Activated CD8-positive, alpha-beta memory T cell treated with anti-CD3 and anti-CD28 coated beads, Interleukin-2, amount 50 U/mL, for 24 hours (primary cell): ENCODE results near the gene PAOX.
"Not testable (repeated sequence)": the region's sequence is repeated elsewhere in the genome, so short reads cannot be mapped to it uniquely, and the experiment has no call there.

Source experiments
- DNase-seq: peaks from one replicate; pipeline ENCODE4 v3.0.0-alpha.2; 2020; ENCODE audit errors: extremely low read depth

PAOX gene

DNA sequence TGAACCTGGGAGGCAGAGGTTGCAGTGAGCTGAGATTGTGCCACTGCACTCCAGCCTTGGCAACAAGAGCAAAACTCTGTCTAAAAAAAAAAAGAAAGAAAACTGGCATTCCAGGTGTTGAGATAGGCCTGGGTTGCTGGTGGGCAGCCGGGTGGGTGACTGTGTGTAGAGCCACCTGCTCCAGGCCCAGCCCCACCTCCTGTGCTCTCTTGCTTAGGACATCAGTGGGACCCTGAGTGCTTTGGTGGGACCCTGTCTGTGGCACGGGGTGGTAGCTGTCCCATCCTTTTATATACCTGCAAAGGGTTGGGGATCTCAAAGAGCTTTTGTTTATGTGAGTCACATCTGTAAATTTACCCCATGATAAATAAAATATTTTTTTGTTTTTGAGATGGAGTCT, 6.2 kb downstream of the PAOX start:
- DNase-seq, result no peak

GRCh38 chr10:133386951-133387350, 7.9 kb downstream of the PAOX start:
- not testable (repeated sequence) for DNase-seq

DNA sequence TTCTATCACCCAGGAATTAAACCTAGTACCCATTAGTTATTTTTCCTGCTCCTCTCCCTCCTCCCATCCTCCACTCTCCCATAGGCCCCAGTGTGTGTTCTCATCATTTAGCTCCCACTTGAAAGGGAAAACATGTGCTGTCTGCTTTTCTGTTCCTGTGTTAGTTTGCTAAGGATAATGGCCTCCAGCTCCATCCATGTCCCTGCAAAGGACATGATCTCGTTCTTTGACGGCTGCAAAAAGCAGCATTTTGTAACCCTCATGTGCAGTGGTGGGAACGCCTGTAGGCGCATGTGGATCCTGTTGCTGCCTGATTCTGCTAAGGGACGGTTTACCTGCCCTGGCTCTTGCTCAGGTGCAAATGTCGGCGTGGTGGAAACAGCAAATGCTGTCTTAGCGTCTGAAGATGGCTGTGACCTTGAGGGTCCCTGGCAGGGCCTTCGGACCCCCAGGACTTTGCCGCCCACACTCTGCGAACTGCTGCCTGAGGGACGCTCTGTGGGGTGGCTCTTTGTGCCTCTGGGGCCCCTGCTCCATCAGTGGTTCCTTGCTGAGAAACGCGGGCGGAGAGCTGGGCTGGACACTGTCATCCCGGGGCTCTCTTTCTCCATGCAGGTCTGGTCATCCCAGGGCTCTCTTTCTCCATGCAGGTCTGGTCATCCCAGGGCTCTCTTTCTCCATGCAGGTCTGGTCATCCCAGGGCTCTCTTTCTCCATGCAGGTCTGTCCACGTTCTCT, 9.3 kb downstream of the PAOX start:
- DNase-seq, result no peak

DNA sequence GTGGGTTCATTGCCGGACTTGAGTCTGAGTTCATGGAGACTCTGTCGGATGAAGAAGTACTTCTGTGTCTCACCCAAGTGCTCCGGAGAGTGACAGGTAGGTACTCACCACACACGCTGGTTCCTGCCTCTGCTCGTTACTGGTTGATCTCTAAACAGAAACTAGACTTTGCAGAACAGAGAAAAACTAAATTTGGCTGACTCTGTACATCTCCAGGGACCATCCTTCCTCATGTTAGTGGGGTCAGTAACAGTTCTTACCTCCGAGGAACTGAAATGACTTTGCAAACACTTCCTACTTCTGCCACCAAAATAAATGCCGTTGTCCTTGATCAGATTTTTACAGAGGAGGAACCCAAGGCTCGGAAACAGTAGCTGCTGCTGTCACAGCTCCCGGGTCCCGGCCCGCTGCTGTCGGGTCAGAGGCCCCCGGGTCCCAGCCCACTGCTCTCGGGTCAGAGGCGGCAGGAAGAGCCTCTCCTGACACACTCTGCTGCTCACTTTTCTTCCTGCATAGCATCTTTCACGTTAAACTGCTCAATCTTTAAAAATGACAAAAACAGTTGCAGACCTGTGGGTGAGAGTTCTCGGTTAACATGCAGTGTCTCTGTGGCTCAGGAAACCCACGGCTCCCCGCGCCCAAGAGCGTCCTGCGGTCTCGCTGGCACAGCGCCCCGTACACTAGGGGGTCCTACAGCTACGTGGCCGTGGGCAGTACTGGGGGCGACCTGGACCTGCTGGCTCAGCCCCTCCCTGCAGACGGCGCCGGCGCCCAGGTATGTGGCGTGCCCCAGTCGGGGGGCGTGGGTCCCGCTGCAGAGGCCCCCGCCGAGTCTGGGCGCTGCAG, 10.1 kb downstream of the PAOX start:
- DNase-seq, result no peak

DNA sequence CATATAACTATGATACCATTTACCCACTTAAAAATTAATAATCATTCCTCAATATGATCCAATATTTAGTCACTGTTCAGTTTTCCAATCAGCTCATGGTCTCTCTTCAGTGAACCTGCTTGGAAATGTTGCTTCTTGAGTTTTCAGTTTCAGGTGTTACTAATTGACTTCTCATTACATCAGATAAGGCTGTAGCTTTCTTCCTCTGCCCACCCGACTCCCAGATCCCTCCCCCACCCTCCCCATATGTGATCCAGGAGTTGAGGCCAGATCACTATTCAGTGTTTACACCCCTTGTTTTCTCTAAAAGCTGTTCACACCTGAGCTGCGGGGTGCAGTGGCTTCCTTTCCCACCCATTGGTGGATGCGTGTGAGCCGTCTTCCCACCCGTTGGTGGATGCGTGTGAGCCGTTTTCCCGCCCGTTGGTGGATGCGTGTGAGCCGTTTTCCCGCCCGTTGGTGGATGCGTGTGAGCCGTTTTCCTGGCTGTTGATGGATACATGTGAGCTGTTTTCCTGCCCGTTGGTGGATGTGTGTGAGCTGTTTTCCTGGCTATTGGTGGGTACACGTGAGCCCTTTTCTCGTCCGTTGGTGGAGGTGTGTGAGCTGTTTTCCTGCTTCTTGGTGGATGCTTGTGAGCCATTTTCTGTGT, 11.7 kb downstream of the PAOX start:
- DNase-seq, result no peak

GRCh38 chr10:133391249-133391635, 12.2 kb downstream of the PAOX start:
- no peak for DNase-seq

DNA sequence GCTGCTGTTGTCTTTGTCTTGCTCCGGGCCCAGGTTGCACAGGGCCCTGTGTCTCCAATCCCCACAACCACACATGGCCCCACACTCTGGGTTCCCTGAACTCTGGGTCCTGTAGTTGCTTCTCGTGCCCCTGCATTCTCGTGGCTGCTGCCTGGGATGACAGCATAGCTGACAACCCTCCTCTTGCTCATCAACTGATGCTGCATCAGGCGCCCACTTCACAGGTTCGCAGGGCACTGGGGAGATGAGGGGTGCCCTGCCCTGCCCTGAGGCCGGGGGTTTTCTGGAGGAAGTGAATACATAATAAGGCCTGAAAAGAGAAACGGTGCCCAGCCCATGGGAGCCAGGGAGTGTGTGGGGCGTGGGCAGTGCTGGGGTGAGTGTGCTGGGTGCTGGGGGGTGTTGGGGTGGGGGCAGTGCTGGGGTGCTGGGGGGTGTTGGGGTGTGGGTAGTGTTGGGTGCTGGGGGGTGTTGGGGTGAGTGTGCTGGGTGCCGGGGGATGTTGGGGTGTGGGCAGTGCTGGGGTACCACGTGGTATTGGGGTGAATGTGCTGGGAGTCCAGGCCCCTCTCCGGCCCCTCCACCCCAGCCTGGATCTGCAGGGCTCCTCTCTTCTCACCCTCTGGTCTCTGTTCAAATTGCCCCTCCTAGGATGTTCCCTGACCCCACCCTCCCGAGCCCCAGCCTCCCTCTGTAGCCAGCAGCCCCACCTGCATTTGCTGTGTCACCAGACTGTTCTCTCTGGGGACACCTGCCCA, 12.9 kb downstream of the PAOX start:
- DNase-seq, result no peak

GRCh38 chr10:133393401-133394063, 14.5 kb downstream of the PAOX start:
- no peak for DNase-seq

DNA sequence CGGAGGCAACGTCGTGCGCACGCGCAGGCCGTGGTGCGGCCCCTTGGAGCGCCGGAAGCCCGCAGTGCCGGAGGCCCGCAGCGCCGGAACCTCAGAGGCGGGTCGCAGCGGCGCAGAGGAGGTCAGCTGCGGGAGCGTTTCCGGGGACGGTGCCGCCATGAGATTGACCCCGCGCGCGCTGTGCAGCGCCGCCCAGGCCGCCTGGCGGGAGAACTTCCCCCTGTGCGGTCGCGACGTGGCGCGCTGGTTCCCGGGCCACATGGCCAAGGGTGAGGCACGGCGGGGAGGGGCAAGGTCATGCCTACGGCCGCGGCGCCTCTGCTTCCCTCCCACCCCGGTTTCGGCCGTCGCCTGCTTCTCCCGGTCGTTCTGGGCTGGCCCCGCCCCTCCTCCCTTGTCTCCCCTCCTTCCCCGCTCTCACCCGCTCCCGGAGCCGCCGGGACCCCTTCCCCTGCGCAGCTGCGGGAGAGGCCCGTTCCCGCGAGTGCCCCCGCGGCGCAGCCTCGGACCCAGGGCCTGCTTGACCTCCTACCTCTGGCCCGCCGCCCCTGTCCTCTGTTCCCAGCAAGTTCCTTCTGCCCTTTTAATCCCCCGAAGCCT, 15.1 kb downstream of the PAOX start, which contains the start of gene MTG1:
TSS of gene MTG1 (plus strand) at position 94 of the 600 bp plus-strand sequence. CDS start at position 158, 64 bp downstream.
- peak; percentile 76 for DNase-seq

DNA sequence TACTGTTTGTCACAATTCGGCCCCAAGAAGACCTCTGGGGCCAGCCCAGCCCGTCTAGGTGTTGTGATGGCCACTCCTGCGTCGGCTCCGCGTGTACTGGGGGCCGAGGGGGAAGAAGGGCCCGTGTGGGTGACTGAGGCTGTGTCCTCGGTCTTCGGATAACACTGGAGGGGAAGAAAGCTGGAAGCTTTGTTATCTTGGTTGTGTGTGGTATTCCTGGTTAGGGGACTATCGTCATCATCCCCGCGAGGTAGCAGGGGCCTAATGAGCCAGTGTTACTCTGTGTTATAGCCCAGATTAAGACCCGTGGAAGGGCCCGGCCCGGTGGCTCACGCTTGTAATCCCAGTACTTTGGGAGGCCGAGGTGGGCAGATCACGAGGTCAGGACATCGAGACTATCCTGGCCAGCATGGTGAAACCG, 15.7 kb downstream of the PAOX start:
- DNase-seq, result no peak

GRCh38 chr10:133396035-133396624, 17.1 kb downstream of the PAOX start:
- no peak for DNase-seq

DNA sequence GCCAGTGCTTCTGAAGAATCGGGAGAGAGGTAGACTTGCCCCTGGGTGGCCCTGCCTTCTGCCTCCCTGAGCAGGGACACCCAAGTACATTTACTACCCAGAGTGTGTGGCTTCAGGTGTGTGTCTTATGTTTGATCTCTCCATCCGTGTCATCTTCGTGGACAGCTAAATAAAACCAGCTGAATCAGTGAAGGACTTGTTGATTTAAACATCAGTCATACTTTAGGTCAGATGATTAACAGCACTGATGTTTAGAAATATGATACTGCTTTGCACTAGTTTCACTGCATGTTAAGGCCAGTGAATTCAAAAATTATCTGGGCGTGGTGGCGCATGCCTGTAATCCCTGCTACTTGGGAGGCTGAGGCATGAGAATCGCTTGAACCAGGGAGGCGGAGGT, 18.9 kb downstream of the PAOX start:
- DNase-seq, result no peak

- no peak for DNase-seq
These were observed 20.1 kb downstream of the PAOX start for GRCh38 chr10:133399123-133399601.

- DNase-seq, result no peak
These were observed 21.8 kb downstream of the PAOX start for GRCh38 chr10:133400624-133401424.

DNA sequence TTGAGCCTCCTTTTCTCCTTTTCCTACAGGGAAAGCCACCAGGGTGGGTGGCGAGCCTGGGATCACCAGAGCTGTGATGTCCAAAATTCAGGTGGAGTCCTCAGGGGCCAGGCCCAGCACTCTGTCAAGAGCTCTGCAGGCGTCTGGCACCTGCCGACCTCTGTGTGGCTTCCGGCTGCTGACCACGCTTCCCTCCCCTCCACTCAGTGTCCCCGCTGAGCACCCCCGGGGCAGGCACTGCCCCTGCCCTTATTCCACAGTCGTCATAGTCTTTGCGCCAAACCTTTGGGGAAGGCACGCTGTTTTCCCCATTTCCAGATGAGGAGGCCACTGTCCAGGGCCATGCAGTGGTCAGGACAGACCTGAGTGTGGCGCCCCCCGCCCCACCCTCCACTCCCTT, 22.4 kb downstream of the PAOX start:
- no peak for DNase-seq

DNA sequence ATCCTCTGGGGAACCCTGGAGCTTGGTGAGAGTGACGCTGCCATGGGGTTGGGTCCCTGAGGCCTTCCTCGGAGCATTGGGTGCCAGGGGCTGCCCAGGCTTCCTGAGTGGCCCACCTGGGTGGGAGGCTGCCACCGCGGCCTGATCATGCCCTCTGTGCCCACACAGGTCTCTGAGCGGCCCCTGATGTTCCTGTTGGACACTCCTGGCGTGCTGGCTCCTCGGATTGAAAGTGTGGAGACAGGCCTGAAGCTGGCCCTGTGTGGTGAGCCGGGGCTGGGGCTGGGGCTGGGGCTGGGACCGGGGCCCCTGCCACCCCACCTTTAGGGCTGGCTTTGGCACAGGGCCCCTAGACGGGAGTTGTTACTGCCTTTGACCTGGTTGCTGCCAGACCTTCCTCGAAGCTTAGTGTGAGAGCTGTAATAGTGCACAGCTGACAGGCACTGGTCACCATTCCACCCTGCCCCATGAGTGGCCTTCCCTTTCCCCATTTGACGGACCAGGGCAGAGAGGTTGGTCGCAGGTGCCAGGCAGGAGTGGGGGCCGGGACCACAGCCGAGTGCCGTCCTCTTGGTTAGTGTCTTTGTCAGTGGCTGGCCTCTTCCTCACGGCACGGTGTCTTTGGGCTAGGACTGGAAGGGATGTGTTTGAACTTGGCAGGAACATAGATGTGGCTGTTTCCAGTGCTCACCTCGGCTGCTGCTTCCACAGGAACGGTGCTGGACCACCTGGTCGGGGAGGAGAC, 23.1 kb downstream of the PAOX start:
- no peak for DNase-seq

DNA sequence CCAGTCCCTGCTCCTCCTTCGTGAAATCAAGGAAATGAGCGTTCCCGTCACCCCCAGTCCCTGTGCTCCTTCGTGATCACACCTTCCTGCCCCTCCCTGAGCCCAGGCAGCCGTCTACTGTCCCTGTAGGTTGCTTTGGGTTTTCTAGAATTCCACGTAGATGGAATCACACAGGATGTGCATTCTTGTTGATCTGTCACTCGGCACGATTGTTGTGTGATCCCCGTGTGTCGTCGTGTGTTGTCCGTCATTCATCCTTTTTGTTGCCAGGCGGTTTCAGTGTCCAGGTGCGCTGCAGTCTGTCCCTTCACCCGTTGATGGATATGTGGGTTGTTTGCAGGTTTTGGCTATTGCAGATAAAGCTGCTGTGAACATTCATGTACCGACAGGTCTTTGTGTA, 24.3 kb downstream of the PAOX start:
- DNase-seq, result no peak

DNA sequence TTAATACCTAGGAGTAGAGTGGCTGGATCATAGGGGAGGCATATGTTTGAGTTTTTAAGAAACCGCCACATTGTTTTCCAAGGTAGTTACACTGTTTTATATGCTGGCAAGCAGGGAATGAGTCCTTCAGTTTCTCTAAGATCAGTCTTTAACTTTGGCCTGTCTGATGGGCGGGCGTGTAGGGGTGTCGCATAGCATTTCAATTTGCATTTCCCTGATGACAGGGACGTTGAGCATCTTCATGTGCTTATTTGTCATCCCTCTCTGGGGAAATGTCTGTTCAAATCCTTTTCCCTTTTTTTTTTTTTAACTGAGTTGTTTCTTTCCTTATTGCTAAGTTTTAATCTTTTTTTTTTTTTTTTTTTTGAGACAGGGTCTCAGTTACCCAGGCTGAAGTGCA, 24.7 kb downstream of the PAOX start:
- no peak for DNase-seq

DNA sequence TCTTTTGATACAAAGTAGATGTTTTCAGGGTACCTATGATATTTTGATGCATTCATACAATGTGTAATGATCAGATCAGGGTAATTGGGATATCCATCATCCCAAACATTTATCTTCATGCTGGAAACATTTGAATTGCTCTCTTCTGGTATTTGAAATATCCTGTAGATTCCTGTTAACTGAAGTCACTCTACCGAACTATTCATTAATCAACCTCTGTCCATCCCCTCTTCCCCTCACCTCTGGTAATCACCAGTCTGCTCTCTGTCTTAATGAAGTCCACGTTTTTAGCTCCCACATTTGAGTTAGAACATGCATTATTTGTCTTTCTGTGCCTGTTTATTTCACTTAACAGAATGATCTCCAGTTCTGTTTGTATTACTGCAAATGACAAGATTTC, 26.2 kb downstream of the PAOX start:
- no peak for DNase-seq
